ENCODE data around the gene OTOG. TPM values are rescaled to one million over a fixed set of nuclear protein-coding genes. Genes with fewer than 3 reads are reported as not detected.
"Not testable (repeated sequence)": the region's sequence is repeated elsewhere in the genome, so short reads cannot be mapped to it uniquely, and the experiment has no call there.

The OTOG gene
- total RNA-seq, 1 donor from 2014 or later, result not detected

DNA sequence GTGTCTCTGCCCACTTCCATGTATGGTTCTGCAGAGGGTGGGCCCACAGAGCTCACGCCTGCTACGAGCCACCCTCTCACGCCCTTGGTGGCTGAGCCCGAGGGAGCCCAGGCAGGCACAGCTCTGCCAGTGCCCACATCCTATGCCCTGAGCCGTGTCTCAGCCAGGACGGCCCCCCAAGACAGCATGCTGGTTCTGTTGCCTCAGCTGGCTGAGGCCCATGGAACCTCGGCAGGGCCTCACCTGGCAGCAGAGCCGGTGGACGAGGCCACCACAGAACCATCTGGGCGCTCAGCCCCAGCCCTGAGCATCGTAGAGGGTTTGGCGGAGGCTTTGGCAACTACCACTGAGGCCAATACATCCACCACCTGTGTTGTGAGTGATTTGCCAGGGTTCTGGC lies 64.0 kb downstream of the OTOG start:
- Mint-ChIP-seq H3K4me1 (ENCODE audit: low read depth) (no peaks in the 10 kb centered on the region), H3K36me3 (ENCODE audit: low read depth) (no peaks in the 10 kb centered on the region), H3K4me3 (ENCODE audit: unreplicated experiment) (no peak overlapping the region), H3K27ac (ENCODE audit: unreplicated experiment) (no peak overlapping the region), H3K9me3 (ENCODE audit: low read depth) (no peaks in the 10 kb centered on the region), H3K27me3 (ENCODE audit: low read depth) (peaks cover 31% of the 10 kb centered on the region)
- DNase-seq (ENCODE audit: low spot score), result no peak
- TF ChIP-seq, protein P1, sequence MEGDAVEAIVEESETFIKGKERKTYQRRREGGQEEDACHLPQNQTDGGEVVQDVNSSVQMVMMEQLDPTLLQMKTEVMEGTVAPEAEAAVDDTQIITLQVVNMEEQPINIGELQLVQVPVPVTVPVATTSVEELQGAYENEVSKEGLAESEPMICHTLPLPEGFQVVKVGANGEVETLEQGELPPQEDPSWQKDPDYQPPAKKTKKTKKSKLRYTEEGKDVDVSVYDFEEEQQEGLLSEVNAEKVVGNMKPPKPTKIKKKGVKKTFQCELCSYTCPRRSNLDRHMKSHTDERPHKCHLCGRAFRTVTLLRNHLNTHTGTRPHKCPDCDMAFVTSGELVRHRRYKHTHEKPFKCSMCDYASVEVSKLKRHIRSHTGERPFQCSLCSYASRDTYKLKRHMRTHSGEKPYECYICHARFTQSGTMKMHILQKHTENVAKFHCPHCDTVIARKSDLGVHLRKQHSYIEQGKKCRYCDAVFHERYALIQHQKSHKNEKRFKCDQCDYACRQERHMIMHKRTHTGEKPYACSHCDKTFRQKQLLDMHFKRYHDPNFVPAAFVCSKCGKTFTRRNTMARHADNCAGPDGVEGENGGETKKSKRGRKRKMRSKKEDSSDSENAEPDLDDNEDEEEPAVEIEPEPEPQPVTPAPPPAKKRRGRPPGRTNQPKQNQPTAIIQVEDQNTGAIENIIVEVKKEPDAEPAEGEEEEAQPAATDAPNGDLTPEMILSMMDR (IDR thresholded peaks at IDR 0.05), result no peak

DNA sequence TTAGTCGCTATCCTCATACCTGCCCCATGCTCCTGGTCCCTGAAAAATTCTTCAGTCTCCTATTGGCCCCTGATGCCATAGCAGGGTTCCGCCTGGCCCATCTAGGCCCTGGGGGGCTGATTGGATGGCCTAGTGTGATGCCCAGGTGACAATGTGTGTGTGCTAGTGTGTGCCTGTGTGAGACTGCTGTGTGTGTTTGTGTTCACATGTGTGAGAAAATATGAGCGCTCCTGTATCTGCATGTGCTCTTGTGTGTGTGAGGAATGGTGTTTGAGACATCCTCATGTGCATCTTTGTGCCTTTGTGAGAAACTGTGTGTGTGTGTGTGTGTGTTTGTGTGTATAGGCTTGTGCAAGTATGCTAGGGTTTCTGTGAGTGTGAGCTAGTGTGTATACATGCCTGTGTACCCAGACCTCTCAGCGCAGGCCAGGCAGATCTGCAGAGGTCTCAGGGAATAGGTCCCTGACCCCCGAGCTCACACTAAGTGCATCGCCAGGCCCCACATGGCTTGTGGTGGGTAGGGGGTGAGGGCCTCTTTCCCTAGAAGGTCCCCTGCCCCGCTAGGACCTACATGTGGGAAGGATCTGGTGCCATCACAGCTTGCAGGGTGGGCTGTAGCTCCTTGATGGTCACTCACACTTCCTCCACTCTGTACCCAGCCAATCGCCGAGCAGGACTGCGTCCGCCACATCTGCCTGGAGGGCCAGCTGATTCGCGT lies 64.6 kb downstream of the OTOG start:
- no peak for DNase-seq (ENCODE audit: low spot score)
- TF ChIP-seq, protein P1 (IDR thresholded peaks at IDR 0.05), result no peak
- no peak overlapping the region for H3K27ac Mint-ChIP-seq (ENCODE audit: unreplicated experiment)
- peaks cover 34% of the 10 kb centered on the region for H3K27me3 Mint-ChIP-seq (ENCODE audit: low read depth)
- H3K4me3 Mint-ChIP-seq (ENCODE audit: unreplicated experiment), result no peak overlapping the region
- no peaks in the 10 kb centered on the region for H3K36me3 Mint-ChIP-seq (ENCODE audit: low read depth)
- H3K4me1 Mint-ChIP-seq (ENCODE audit: low read depth), result no peaks in the 10 kb centered on the region
- H3K9me3 Mint-ChIP-seq (ENCODE audit: low read depth), result no peaks in the 10 kb centered on the region

DNA sequence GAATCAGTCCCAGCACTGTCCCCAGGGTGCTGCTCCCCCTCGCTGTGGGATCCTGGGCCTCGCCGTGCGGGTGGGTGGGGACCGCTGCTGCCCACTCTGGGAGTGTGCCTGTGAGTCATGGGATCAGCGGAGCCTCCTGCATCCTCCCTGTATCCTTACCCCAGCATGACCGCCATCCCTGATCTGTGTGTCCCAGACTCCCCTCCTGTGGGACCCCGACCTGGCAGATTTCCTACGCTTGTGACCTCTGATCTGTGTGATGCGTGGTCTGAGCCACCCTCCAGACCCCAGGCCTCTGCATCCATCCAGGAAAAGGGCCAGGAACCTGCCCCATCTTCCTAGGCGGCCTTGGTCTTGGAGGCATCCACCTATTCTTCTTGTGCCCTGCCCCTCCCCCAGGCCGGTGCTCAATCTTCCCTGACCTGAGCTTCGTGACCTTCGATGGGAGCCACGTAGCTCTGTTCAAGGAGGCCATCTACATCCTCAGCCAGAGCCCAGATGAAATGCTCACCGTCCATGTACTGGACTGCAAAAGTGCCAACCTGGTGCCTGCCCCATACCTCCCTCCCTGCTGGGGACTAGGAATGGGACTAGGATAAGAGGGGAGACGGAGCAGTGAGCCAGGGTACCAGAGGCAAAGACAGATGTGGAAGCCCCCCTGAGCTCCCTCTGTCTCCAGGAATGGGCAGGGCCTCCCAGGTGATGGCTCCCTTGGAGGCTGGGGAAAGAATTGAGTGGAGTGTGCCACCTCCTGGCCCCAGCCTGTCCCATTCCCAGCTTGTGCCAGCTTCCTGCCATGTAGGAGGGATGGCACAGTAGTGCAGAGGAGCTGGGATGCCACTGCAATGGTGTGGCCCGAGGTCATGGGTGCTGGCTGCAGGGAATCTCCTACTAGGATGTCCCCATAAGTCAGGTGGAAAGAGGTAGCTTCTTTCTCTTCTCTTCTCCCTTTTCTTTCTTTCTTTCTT lies 65.4 kb downstream of the OTOG start:
- H3K27me3 Mint-ChIP-seq (ENCODE audit: low read depth), result peaks cover 30% of the 10 kb centered on the region
- no peaks in the 10 kb centered on the region for H3K4me1 Mint-ChIP-seq (ENCODE audit: low read depth)
- no peaks in the 10 kb centered on the region for H3K36me3 Mint-ChIP-seq (ENCODE audit: low read depth)
- no peak overlapping the region for H3K27ac Mint-ChIP-seq (ENCODE audit: unreplicated experiment)
- no peak overlapping the region for H3K4me3 Mint-ChIP-seq (ENCODE audit: unreplicated experiment)
- no peaks in the 10 kb centered on the region for H3K9me3 Mint-ChIP-seq (ENCODE audit: low read depth)
- DNase-seq (ENCODE audit: low spot score), result no peak
- TF ChIP-seq, protein P1 (IDR thresholded peaks at IDR 0.05), result no peak

DNA sequence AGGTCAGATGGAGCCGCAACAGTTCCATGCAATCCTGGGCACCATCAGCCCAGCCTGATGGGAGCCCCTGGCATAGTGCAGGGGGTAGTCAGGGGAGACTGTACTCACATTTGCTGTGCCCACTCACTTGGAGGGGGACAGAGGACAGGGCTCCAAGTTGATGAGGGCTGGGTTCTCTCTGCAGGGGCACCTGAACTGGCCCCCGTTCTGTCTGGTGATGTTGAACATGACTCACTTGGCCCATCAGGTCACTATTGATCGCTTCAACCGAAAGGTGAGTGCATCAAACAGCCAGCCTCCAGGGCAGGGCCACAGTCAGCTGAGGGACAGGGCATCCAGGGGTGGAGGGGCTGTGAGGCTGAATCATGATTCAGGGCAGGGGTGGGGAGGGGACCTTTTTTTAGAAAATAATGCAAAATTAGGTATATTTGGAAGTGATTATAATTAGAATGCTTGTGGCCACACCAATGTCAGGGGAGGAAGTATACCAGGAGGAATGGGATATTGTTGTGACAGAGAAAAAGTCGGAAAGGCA lies 66.4 kb downstream of the OTOG start:
- DNase-seq (ENCODE audit: low spot score), result peak; percentile 58
- H3K4me3 Mint-ChIP-seq (ENCODE audit: unreplicated experiment), result no peak overlapping the region
- H3K4me1 Mint-ChIP-seq (ENCODE audit: low read depth), result no peaks in the 10 kb centered on the region
- H3K27ac Mint-ChIP-seq (ENCODE audit: unreplicated experiment), result no peak overlapping the region
- H3K36me3 Mint-ChIP-seq (ENCODE audit: low read depth), result no peaks in the 10 kb centered on the region
- no peaks in the 10 kb centered on the region for H3K9me3 Mint-ChIP-seq (ENCODE audit: low read depth)
- TF ChIP-seq, protein P1 (IDR thresholded peaks at IDR 0.05), result no peak
- peaks cover 29% of the 10 kb centered on the region for H3K27me3 Mint-ChIP-seq (ENCODE audit: low read depth)

DNA sequence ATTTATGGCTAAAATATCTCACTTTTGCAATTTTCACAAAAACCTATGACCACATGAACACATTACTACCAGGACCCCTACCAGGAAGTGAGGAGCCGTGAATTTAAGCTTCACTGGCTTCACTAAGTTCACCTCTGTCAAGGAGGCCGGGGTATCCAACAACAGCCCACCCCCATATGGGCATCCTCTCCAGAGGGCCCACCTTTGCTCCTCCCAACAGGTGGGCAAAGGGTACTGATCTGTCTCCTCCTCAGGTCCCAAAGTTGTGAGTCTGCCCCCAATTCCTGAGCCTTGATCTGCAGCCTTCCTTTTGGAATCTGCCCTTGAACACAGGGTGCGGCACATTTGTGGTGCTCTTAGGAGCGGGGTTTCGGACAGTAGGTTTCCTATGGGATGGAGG lies 66.9 kb downstream of the OTOG start:
- no peaks in the 10 kb centered on the region for H3K4me1 Mint-ChIP-seq (ENCODE audit: low read depth)
- H3K9me3 Mint-ChIP-seq (ENCODE audit: low read depth), result peaks cover under 1% of the 10 kb centered on the region
- H3K4me3 Mint-ChIP-seq (ENCODE audit: unreplicated experiment), result no peak overlapping the region
- TF ChIP-seq, protein P1 (IDR thresholded peaks at IDR 0.05), result no peak
- H3K27me3 Mint-ChIP-seq (ENCODE audit: low read depth), result peaks cover 26% of the 10 kb centered on the region
- H3K27ac Mint-ChIP-seq (ENCODE audit: unreplicated experiment), result no peak overlapping the region
- H3K36me3 Mint-ChIP-seq (ENCODE audit: low read depth), result no peaks in the 10 kb centered on the region
- DNase-seq (ENCODE audit: low spot score), result no peak

DNA sequence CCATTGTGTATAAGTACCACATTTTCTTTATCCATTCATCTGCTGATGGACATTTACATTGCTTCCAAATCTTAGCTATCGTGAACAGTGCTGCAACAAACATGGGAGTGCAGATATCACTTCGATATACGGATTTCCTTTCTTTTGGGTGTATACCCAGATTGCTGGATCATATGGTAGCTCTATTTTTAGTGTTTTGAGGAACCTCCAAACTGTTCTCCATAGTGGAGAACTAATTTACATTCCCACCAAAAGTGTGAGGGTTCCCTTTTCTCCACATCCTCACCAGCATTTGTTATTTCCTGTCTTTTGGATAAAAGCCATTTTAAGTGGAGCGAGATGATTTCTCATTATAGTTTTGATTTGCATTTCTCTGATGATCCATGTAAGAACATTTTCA lies 75.7 kb downstream of the OTOG start:
- not testable (repeated sequence) for H3K27ac Mint-ChIP-seq (ENCODE audit: unreplicated experiment); H3K4me1 Mint-ChIP-seq (ENCODE audit: low read depth); DNase-seq (ENCODE audit: low spot score); H3K4me3 Mint-ChIP-seq (ENCODE audit: unreplicated experiment); H3K36me3 Mint-ChIP-seq (ENCODE audit: low read depth)
- Mint-ChIP-seq H3K27me3 (ENCODE audit: low read depth) (peaks cover 36% of the 10 kb centered on the region), H3K9me3 (ENCODE audit: low read depth) (peaks cover 33% of the 10 kb centered on the region)

Data from chondrocyte (in vitro differentiated cells).